ENCODE results near the gene TMEM44. TPM values are rescaled to one million over a fixed set of nuclear protein-coding genes. Genes with fewer than 3 reads are reported as not detected.

Gene TMEM44
- total and polyA plus RNA-seq, 8 donors, result 13.4 to 46.2 (median 34.9) TPM

DNA sequence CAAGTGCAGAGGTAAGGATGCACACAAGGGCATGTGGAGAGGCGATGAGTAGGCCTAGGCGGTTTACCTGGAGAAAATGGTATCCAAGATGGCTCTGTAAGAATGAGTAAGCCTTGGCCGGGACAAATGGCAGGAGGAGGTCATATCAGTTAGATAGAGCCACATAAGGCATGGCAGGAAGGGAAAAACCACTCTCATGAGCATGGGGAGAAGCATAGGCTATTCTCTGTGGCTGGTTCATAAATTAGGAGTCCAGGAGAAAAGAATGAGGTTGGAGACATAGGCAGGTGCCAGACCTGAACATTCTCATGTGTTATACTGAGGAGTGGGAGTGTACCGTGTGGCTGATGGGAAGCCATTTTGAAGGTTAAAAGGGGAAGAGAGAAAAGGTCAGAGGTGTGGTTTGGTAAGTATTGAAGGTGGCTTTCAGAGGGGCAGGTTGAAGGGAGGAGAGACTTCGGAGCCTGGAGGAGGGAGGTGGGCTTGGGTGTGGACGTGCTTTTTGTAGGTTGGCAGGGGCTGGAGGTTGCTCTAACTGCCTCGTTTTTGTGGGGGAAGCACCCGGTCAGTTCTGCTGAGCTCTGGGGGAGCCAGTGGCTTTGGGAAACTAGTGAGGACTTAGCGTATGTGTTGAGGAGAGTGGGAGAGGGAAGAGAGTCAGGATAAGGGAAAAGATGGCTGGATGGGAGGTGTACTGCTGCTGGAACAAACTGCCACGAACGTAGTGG lies 47.8 kb upstream of the TMEM44 start:
- intact Hi-C loops (cut with DNase I), result loop anchor here in 1 of 2 donors (5.0 kb wide), 1 partner anchor 576 kb away; no protein-coding TSS in a partner anchor
- Histone ChIP-seq H3K27me3 (peaks cover 0 to 5% of the 10 kb centered on the region in 2 donors), H3K9me3 (no peaks in the 10 kb centered on the region), H3K36me3 (no peaks in the 10 kb centered on the region), H3K4me3 (no peak overlapping the region), H3K27ac (no peak overlapping the region), H3K4me1 (peaks cover 9 to 21% of the 10 kb centered on the region in 2 donors)
- no peak for ATAC-seq
- no peak for DNase-seq
- TF ChIP-seq, protein P1, sequence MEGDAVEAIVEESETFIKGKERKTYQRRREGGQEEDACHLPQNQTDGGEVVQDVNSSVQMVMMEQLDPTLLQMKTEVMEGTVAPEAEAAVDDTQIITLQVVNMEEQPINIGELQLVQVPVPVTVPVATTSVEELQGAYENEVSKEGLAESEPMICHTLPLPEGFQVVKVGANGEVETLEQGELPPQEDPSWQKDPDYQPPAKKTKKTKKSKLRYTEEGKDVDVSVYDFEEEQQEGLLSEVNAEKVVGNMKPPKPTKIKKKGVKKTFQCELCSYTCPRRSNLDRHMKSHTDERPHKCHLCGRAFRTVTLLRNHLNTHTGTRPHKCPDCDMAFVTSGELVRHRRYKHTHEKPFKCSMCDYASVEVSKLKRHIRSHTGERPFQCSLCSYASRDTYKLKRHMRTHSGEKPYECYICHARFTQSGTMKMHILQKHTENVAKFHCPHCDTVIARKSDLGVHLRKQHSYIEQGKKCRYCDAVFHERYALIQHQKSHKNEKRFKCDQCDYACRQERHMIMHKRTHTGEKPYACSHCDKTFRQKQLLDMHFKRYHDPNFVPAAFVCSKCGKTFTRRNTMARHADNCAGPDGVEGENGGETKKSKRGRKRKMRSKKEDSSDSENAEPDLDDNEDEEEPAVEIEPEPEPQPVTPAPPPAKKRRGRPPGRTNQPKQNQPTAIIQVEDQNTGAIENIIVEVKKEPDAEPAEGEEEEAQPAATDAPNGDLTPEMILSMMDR (IDR thresholded peaks at IDR 0.05), result no peak

DNA sequence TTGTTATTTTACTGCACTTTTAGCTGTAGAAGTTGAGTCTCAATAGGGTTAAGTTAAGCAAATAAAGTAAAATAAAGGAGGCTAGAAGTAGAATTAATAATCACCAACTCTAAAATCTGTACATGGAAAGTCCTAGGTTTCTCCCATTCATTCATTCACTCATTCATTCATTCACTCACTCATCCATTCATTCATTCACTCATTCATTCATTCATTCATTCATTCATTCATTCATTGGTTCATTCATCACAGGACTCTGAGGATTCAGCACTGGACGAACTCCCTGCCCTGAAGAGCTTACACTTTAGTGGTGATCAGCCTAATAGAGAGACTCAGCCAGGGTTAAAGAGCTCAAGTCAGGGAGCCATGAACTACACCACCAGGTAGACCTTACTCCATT lies 43.3 kb upstream of the TMEM44 start:
- Histone ChIP-seq H3K9me3 (no peaks in the 10 kb centered on the region), H3K4me3 (no peak overlapping the region), H3K4me1 (peaks cover 0 to 11% of the 10 kb centered on the region in 2 donors), H3K27ac (no peak overlapping the region), H3K27me3 (no peaks in the 10 kb centered on the region), H3K36me3 (no peaks in the 10 kb centered on the region)
- ATAC-seq (no peak), DNase-seq (no peak)
- TF ChIP-seq, protein P1 (IDR thresholded peaks at IDR 0.05), result no peak
- intact Hi-C loops (cut with DNase I), result no loop called here

DNA sequence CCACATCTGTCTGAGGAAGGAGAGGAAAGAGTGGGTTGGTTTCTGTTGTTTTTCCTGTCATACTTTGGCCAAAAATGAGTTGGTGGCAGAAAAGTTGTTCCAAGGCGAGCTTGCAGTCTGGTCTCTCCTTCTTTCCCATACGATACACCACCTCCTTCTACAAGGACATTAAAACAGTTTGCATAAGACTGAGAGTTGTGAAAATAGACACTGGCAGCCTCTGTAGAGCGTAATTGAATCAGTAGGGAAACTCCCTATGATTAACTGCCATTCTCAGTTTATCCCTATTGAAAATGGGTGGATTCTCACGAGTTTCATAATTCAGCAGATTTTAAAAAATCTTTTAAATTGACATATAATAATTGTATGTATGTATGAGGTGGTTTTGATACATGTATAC lies 42.5 kb upstream of the TMEM44 start:
- Histone ChIP-seq H3K27me3 (no peaks in the 10 kb centered on the region), H3K4me1 (peaks cover 8 to 19% of the 10 kb centered on the region in 2 donors), H3K36me3 (no peaks in the 10 kb centered on the region), H3K9me3 (no peaks in the 10 kb centered on the region), H3K4me3 (no peak overlapping the region), H3K27ac (no peak overlapping the region)
- intact Hi-C loops (cut with DNase I), result no loop called here
- DNase-seq, result no peak
- TF ChIP-seq, protein P1 (IDR thresholded peaks at IDR 0.05), result no peak
- no peak for ATAC-seq

DNA sequence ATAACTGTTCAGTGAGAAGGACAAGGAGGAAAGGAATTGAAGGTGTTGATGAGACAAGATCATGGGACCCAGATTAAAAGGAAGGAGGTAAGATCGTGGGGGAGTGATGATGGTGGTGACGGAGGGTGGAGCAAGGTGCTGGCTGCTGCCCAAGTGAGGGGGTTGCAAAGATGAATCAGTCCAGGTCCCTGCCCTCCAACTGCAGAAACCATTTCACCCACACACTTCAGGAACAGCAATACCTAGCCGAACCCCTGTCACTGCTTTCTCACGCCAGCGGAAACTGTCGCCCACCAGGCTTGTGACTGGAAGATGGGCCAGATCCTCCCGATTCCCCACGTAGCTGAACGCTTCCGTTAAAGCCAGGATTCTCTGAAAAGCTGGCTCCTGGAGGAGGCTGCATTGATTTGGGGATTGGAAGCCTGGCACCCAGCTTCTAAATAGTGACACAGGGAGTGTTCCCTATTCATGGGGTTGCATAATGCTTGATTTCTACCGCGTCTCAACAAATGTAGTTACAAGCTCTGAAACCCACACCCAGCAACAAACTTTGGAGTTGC lies 41.9 kb upstream of the TMEM44 start:
- Histone ChIP-seq H3K36me3 (no peaks in the 10 kb centered on the region), H3K4me3 (no peak overlapping the region), H3K4me1 (peaks cover 8 to 24% of the 10 kb centered on the region in 2 donors), H3K27me3 (no peaks in the 10 kb centered on the region), H3K9me3 (no peaks in the 10 kb centered on the region), H3K27ac (no peak overlapping the region)
- TF ChIP-seq, protein P1 (IDR thresholded peaks at IDR 0.05), result no peak
- DNase-seq (no peak), ATAC-seq (no peak)
- intact Hi-C loops (cut with DNase I), result no loop called here

DNA sequence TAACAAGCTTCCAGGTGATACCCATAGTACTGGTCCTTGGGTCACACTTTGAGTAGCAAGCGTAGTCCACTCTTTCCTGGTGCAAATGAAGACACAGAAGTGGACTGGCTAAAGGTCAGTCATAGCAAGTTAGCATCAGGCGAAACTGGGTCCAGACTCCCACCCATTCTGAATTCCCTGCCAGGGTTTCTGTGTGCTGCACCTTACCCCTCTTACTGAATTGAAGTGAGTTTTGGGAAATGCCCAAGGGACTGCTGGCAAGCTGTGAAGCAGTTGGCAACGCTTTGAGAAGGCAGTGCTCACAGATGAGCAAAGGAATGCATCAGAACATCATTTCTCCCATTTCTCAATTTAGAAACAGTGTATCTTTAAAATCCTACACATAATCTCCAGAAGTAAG lies 40.5 kb upstream of the TMEM44 start:
- Histone ChIP-seq H3K36me3 (peaks cover 0 to 9% of the 10 kb centered on the region in 2 donors), H3K4me1 (peaks cover 8 to 28% of the 10 kb centered on the region in 2 donors), H3K4me3 (no peak overlapping the region), H3K27ac (no peak overlapping the region), H3K9me3 (no peaks in the 10 kb centered on the region), H3K27me3 (no peaks in the 10 kb centered on the region)
- no peak for ATAC-seq
- TF ChIP-seq, protein P1 (IDR thresholded peaks at IDR 0.05), result no peak
- DNase-seq, result no peak
- intact Hi-C loops (cut with DNase I), result no loop called here
